K562 (cell line): ENCODE measurements around the gene ERF. TPM values are rescaled to one million over a fixed set of nuclear protein-coding genes. Genes with fewer than 3 reads are reported as not detected.

ENCODE experiments used
- ATF1 ChIP-seq, 2 experiments: fragments of 450-650 bp in 1 of 2; IDR thresholded peaks; 2 replicates each; pipeline ENCODE4 v1.6.1; 2016; ENCODE audit warnings: missing compliant biosample characterization in 1 of 2, missing genetic modification characterization in 1 of 2
- ATF7 ChIP-seq: fragments of 450-650 bp; IDR thresholded peaks from 2 replicates; pipeline ENCODE4 v1.7.1; 2014; ENCODE audit warnings: mild to moderate bottlenecking, moderate library complexity
- BHLHE40 ChIP-seq: IDR thresholded peaks from 2 replicates; pipeline ENCODE4 v1.6.1; 2011; ENCODE audit warnings: low read length, improper control_type of control experiment
- CREM ChIP-seq: IDR thresholded peaks from 2 replicates; pipeline ENCODE4 v1.6.1; 2014; ENCODE audit warnings: antibody characterized with exemption, low read depth
- DDX20 ChIP-seq: fragments of 450-650 bp; IDR thresholded peaks from 2 replicates; pipeline ENCODE4 v1.6.1; 2016; ENCODE audit warnings: missing genetic modification characterization, low read depth, mild to moderate bottlenecking, missing compliant biosample characterization, moderate library complexity
- DNMT1 ChIP-seq: fragments of 450-650 bp; IDR thresholded peaks from 2 replicates; pipeline ENCODE4 v1.6.1; 2016; ENCODE audit warnings: antibody characterized with exemption, mild to moderate bottlenecking
- HDAC1 ChIP-seq, 2 experiments: fragments of 450-650 bp; IDR thresholded peaks; 2 replicates each; pipeline ENCODE4 v1.6.1; 2016 to 2017; ENCODE audit warnings: inconsistent platforms in 1 of 2, mild to moderate bottlenecking in 1 of 2, moderate library complexity in 1 of 2
- HNRNPUL1 ChIP-seq: fragments of 200-400 bp; formaldehyde crosslinking; IDR thresholded peaks from 2 replicates; pipeline ENCODE4 v1.6.1; 2017; ENCODE audit warnings: low read length
- JUND ChIP-seq, 2 experiments: IDR thresholded peaks; 2 replicates in 1 of 2; 3 replicates in 1 of 2; pipeline ENCODE4 v1.6.1; 2011; ENCODE audit warnings: borderline replicate concordance in 2 of 2, low read depth in 2 of 2, low read length in 2 of 2, improper control_type of control experiment in 1 of 2, missing biosample characterization in 1 of 2, missing genetic modification characterization in 1 of 2, missing genetic modification reagents in 1 of 2
- KLF10 ChIP-seq: fragments of 250-450 bp; sonication (Bioruptor Pico); IDR thresholded peaks from 2 replicates; pipeline ENCODE4 v1.6.1; 2021; ENCODE audit warnings: matching md5 sums
- MAX ChIP-seq: sonication (generic); formaldehyde crosslinking; IDR thresholded peaks from 2 replicates; pipeline ENCODE4 v1.9.0; 2022; ENCODE audit warnings: mild to moderate bottlenecking, missing genetic modification reagents
- MLX ChIP-seq, 2 experiments: fragments of 450-650 bp in 1 of 2; sonication (generic) in 1 of 2; formaldehyde crosslinking; conservative IDR thresholded peaks; 2 replicates each; pipeline versions ENCODE4 v1.4.0 to v1.8.1; 2020 to 2022; ENCODE audit warnings: mild to moderate bottlenecking in 1 of 2, missing genetic modification reagents in 1 of 2
- ZNF507 ChIP-seq: conservative IDR thresholded peaks from 2 replicates; pipeline ENCODE4 v1.6.1; 2017; ENCODE audit warnings: missing genetic modification characterization, missing compliant biosample characterization
- polyA plus RNA-seq, 8 experiments: library from polyadenylated mRNA; depleted of rRNA in 4 of 8; stranded (reverse) in 5 of 8; unstranded in 3 of 8; fragments of >200 nt; fragmentation: Nextera tagmentation in 2 of 8; fragmentation: Illumina TruSeq in 1 of 8; extraction: Ambion mirVana in 2 of 8; extraction: Trizol in 1 of 8; gene quantifications; 2 replicates each; pipeline versions ENCODE4 v1.2.1 to v1.2.3, GENCODE V29; 2011 to 2014; ENCODE audit warnings: inconsistent platforms in 1 of 8, missing spikeins in 1 of 8
- total RNA-seq, 7 experiments: library from RNA; depleted of rRNA in 6 of 7; stranded (reverse); fragments of >200 nt in 6 of 7; fragmentation: Illumina TruSeq in 2 of 7; extraction: Trizol in 2 of 7; gene quantifications; 2 replicates each; pipeline versions ENCODE4 v1.2.1 to v1.2.3, GENCODE V29; 2011 to 2021; ENCODE audit warnings: low replicate concordance in 1 of 7
- TF ChIP-seq, protein P1 (sequence below): fragments of 450-650 bp; IDR thresholded peaks from 2 replicates; pipeline ENCODE4 v1.6.1; 2016; ENCODE audit warnings: low read depth, mild to moderate bottlenecking, moderate library complexity
- TF ChIP-seq, protein P2 (sequence below): sonication (generic); formaldehyde crosslinking; IDR thresholded peaks from 2 replicates; pipeline ENCODE4 v1.8.0; 2023; ENCODE audit warnings: mild to moderate bottlenecking, missing genetic modification reagents
- TF ChIP-seq, protein P3 (sequence below): fragments of 200-800 bp; sonication (Bioruptor generic); IDR thresholded peaks from 2 replicates; pipeline ENCODE4 v1.6.1; 2017; ENCODE audit warnings: missing genetic modification characterization, missing compliant biosample characterization
- TF ChIP-seq, protein P4 (sequence below): fragments of 450-650 bp; IDR thresholded peaks from 2 replicates; pipeline ENCODE4 v1.6.1; 2014; ENCODE audit warnings: low read depth, mild to moderate bottlenecking, moderate library complexity, borderline replicate concordance

Gene ERF
- total and polyA plus RNA-seq, 9 of the 15 experiments (the other 6 are each of a cell fraction or from before 2014, with no cell fraction given) = 0.03 to 75.4 (median 27.0) TPM

- TF ChIP-seq, protein P1, sequence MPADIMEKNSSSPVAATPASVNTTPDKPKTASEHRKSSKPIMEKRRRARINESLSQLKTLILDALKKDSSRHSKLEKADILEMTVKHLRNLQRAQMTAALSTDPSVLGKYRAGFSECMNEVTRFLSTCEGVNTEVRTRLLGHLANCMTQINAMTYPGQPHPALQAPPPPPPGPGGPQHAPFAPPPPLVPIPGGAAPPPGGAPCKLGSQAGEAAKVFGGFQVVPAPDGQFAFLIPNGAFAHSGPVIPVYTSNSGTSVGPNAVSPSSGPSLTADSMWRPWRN = no peak
- peak; percentile 89 for TF ChIP-seq ATF7
- no peak for TF ChIP-seq KLF10 (CRISPR knock-in tag)
- TF ChIP-seq DDX20 (tag) = no peak
- TF ChIP-seq BHLHE40 = peak; percentile 75
- peak; percentile 30; the same call in 1 of the 2 replicates for TF ChIP-seq JUND (IDR thresholded peaks at IDR 0.05; ENCODE audit: borderline replicate concordance, low read depth, low read length)
- peak; percentile 30; the same call in 1 of the 3 replicates for TF ChIP-seq JUND (tag; IDR thresholded peaks at IDR 0.05; ENCODE audit: borderline replicate concordance, low read depth, low read length)
- TF ChIP-seq, protein P2, sequence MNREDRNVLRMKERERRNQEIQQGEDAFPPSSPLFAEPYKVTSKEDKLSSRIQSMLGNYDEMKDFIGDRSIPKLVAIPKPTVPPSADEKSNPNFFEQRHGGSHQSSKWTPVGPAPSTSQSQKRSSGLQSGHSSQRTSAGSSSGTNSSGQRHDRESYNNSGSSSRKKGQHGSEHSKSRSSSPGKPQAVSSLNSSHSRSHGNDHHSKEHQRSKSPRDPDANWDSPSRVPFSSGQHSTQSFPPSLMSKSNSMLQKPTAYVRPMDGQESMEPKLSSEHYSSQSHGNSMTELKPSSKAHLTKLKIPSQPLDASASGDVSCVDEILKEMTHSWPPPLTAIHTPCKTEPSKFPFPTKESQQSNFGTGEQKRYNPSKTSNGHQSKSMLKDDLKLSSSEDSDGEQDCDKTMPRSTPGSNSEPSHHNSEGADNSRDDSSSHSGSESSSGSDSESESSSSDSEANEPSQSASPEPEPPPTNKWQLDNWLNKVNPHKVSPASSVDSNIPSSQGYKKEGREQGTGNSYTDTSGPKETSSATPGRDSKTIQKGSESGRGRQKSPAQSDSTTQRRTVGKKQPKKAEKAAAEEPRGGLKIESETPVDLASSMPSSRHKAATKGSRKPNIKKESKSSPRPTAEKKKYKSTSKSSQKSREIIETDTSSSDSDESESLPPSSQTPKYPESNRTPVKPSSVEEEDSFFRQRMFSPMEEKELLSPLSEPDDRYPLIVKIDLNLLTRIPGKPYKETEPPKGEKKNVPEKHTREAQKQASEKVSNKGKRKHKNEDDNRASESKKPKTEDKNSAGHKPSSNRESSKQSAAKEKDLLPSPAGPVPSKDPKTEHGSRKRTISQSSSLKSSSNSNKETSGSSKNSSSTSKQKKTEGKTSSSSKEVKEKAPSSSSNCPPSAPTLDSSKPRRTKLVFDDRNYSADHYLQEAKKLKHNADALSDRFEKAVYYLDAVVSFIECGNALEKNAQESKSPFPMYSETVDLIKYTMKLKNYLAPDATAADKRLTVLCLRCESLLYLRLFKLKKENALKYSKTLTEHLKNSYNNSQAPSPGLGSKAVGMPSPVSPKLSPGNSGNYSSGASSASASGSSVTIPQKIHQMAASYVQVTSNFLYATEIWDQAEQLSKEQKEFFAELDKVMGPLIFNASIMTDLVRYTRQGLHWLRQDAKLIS (CRISPR knock-in tag) = no peak
- no peak for TF ChIP-seq HNRNPUL1
- no peak for TF ChIP-seq MLX (CRISPR knock-in tag; conservative IDR thresholded peaks at IDR 0.05)
- TF ChIP-seq DNMT1 = no peak
- TF ChIP-seq CREM = peak; percentile 53; the same call in 1 of the 2 replicates
- TF ChIP-seq HDAC1 (IDR thresholded peaks at IDR 0.05) = peak in 1 of 2 experiments; percentile 41; a peak in 1 of 4 replicates
- TF ChIP-seq, protein P3, sequence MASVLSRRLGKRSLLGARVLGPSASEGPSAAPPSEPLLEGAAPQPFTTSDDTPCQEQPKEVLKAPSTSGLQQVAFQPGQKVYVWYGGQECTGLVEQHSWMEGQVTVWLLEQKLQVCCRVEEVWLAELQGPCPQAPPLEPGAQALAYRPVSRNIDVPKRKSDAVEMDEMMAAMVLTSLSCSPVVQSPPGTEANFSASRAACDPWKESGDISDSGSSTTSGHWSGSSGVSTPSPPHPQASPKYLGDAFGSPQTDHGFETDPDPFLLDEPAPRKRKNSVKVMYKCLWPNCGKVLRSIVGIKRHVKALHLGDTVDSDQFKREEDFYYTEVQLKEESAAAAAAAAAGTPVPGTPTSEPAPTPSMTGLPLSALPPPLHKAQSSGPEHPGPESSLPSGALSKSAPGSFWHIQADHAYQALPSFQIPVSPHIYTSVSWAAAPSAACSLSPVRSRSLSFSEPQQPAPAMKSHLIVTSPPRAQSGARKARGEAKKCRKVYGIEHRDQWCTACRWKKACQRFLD (CRISPR knock-in tag) = no peak; the same call in 1 of the 2 replicates
- no peak for TF ChIP-seq ATF1 (CRISPR knock-in tag; IDR thresholded peaks at IDR 0.05)
- TF ChIP-seq ATF1 (tag; IDR thresholded peaks at IDR 0.05) = peak; percentile 60
- no peak for TF ChIP-seq ZNF507 (tag)
- TF ChIP-seq, protein P4, sequence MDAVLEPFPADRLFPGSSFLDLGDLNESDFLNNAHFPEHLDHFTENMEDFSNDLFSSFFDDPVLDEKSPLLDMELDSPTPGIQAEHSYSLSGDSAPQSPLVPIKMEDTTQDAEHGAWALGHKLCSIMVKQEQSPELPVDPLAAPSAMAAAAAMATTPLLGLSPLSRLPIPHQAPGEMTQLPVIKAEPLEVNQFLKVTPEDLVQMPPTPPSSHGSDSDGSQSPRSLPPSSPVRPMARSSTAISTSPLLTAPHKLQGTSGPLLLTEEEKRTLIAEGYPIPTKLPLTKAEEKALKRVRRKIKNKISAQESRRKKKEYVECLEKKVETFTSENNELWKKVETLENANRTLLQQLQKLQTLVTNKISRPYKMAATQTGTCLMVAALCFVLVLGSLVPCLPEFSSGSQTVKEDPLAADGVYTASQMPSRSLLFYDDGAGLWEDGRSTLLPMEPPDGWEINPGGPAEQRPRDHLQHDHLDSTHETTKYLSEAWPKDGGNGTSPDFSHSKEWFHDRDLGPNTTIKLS = 0 out of 2 replicates have a peak, but pooled peaks have one; percentile 27
- TF ChIP-seq MAX = peak; percentile 91
Measured at GRCh38 chr19:42252365-42253244, 2.3 kb downstream of the ERF start (continued).
